ENCODE results near the gene THAP2. TPM values are rescaled to one million over a fixed set of nuclear protein-coding genes. Genes with fewer than 3 reads are reported as not detected.

Gene THAP2
- 1 to 10 TPM; 6.9 to 8.1 TPM for total RNA-seq

DNA sequence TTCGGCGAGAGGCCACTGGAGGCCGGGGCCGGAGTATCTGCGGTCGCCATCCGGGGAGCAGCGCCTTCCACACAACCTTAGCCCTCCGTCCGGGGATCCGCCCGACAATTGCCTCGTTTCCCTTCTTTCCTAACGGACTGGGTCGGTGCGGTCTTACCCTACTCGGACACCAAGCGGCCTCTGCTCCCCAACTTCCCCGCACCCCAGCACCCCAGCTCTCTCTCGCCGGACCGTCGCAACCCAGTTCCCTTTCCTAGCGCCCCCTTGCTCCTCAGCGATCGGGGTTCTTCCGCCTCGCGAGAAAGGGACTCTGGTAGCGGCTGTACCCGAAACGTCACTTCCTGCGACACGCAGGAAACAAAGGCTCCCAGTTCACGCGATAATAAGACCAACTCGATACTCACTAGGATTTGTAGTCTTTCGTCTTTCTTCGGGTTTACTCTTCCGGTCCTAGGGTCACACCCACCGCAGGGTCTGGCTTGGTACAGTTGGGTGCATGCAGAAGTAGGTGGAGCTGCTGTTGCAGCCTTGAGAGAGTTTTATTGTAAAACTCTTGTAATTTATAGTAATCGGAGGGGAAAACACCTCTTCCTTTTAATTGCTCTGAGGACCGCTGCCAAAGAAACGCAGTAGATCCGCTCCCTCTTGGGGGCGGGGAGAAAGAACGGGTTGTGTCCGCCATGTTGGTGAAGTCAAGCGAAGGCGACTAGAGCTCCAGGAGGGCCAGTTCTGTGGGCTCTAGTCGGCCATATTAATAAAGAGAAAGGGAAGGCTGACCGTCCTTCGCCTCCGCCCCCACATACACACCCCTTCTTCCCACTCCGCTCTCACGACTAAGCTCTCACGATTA lies at the start of gene THAP2, which contains the start of gene ZFC3H1:
TSS of gene THAP2 (plus strand) at position 741 of the 850 bp plus-strand sequence. CDS start 209 bp downstream, outside the sequence.
TSS of gene ZFC3H1 (minus strand) at position 288 of the 850 bp plus-strand sequence. CDS start at position 50, 238 bp downstream.
- DNase-seq, result peak; percentile 97
- H3K36me3 Mint-ChIP-seq, result peaks cover 33% of the 10 kb centered on the region
- peaks cover 36% of the 10 kb centered on the region for H3K4me1 Mint-ChIP-seq
- no peaks in the 10 kb centered on the region for H3K27me3 Mint-ChIP-seq
- ATAC-seq, result peak; percentile 87
- H3K4me3 Mint-ChIP-seq, result peak within 1 kb of the TSS; percentile 95
- CTCF ChIA-PET, result interaction anchor here (0.9 to 3.7 kb wide), 9 partner anchors 18 to 91 kb away, joined by 3 to 45 read pairs (median 8); partner anchors contain the start of genes RAB21 and TMEM19
- H3K9me3 Mint-ChIP-seq (ENCODE audit: low read depth), result no peaks in the 10 kb centered on the region
- H3K27ac Mint-ChIP-seq, result peak within 1 kb of the TSS; percentile 99

DNA sequence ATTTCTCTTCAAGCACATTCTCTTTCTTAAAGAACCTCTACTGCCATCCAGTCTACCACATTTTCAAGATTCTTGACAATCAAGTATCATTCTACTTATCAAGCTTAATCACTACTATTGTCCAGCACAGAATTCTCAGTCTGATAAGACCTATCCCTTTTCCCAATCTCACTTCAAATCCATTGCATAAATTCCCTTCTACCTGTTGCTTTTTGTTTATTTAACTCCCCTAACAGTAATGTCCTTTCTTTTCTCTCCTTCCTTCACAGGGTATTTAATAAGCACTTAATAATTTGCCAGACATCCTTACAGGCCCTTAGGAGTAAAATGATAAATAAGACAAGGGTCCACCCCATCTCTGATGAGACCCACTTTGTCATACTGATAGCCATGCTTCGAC lies 42.2 kb upstream of the THAP2 start:
- no peaks in the 10 kb centered on the region for H3K27me3 Mint-ChIP-seq
- peaks cover 68% of the 10 kb centered on the region for H3K36me3 Mint-ChIP-seq
- ATAC-seq (no peak), DNase-seq (no peak)
- peaks cover 19% of the 10 kb centered on the region for H3K4me1 Mint-ChIP-seq
- no peak overlapping the region for H3K27ac Mint-ChIP-seq
- H3K4me3 Mint-ChIP-seq, result no peak overlapping the region
- CTCF ChIA-PET, result interaction anchor here (1.1 kb wide), 1 partner anchor 41 kb away, joined by 5 read pairs; the partner anchor contains the start of gene ZFC3H1
- no peaks in the 10 kb centered on the region for H3K9me3 Mint-ChIP-seq (ENCODE audit: low read depth)

DNA sequence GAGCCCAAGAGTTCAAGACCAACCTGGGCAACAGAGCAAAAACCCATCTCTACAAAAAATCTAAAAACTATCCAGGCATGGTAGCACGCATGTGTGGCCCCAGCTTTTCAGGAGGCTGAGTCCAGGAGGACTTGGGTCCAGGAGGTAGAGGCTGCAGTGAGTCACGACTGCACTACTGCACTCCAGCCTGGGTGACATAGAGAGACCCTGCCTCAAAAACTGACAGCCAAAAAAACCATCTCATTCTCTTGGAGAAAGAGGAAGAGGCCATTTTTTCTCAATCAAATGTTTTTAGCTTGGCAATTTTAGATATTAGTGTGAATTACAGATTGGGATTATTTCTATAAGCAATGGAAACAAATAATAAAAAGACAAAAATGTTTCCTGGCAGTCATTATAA lies 38.6 kb upstream of the THAP2 start:
- no peak overlapping the region for H3K4me3 Mint-ChIP-seq
- H3K36me3 Mint-ChIP-seq, result peaks cover 67% of the 10 kb centered on the region
- H3K27ac Mint-ChIP-seq, result peak overlapping the region; percentile 40
- no peaks in the 10 kb centered on the region for H3K9me3 Mint-ChIP-seq (ENCODE audit: low read depth)
- no peaks in the 10 kb centered on the region for H3K27me3 Mint-ChIP-seq
- CTCF ChIA-PET, result interaction anchor here (0.7 to 1.8 kb wide), 3 partner anchors 11 to 209 kb away, joined by 3 to 8 read pairs (median 3); partner anchors contain the start of gene ZFC3H1
- peaks cover 20% of the 10 kb centered on the region for H3K4me1 Mint-ChIP-seq
- no peak for DNase-seq
- no peak for ATAC-seq

DNA sequence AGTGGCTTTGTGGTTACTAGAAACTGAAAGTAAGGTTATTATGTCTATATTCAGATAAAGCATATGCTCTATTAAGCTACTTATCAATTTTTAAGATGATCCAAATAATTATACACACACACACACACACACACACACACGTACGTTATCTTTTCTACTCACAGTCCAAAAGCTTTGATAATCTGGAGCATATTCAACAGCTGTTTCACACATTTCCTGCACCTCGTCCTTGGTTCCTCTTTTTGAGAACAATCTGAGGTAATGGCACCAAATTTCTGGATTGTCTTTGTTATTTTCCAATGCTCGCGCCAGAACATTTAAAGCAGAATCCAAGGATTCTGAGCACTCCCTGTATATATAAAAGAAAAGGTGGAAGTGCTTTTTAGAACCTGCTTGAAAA lies 38.0 kb upstream of the THAP2 start:
- ATAC-seq (no peak), DNase-seq (no peak)
- Mint-ChIP-seq H3K4me3 (peak overlapping the region; percentile 1), H3K27me3 (no peaks in the 10 kb centered on the region), H3K36me3 (peaks cover 65% of the 10 kb centered on the region), H3K27ac (peak overlapping the region; percentile 29), H3K4me1 (peaks cover 16% of the 10 kb centered on the region), H3K9me3 (ENCODE audit: low read depth) (no peaks in the 10 kb centered on the region)
- CTCF ChIA-PET, result interaction anchor here (0.7 to 1.8 kb wide), 4 partner anchors 10 to 210 kb away, joined by 3 to 8 read pairs (median 4); partner anchors contain the start of gene ZFC3H1

DNA sequence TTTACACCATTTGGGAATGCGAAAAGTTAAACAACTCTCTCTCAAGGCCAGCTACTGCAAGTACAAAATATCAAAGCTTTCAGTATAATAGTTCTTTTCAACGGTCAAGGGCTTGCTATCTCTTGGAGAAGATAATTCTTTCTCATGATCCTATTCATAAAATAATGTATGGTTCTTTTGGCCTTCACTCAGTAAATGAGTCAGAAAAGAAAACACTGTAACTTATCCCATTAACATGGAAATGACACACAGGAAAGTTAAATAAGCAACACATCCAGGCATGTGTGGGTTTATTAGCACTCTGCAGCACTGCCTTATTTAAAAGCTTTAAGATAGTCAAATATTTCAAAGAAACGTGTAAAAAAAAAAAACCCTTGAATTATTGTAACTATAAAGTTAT lies 37.3 kb upstream of the THAP2 start:
- CTCF ChIA-PET, result interaction anchor here (1.1 to 1.8 kb wide), 5 partner anchors 10 to 120 kb away, joined by 3 to 8 read pairs (median 5); partner anchors contain the start of gene ZFC3H1

DNA sequence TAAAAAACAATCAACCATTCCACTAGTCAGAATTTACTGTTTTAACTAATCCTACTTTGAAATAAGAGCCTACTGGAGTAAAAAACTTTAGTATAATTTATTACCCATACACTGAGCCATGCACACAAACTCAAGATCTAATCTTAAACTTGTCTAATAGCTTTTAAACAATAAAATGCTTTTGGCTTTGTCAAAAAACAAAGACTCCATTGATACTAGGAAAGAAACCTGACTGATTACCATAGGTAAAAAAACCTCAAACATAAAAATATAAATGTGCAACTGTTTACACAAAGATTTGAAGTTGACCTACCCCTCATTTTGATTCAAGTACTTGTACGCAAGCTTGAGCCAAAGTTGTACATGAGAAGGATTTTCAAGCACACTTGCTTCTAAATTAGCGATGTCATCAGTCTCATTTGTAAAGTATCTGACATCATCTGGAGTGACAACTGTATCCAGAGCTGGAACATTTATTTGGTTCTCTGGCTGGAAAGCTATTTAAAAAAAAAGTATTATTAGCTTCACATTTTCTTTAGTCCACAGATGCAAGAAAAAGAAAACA lies 36.6 kb upstream of the THAP2 start:
- Mint-ChIP-seq H3K27ac (no peak overlapping the region), H3K9me3 (ENCODE audit: low read depth) (no peaks in the 10 kb centered on the region), H3K27me3 (no peaks in the 10 kb centered on the region), H3K36me3 (peaks cover 58% of the 10 kb centered on the region), H3K4me3 (no peak overlapping the region), H3K4me1 (peaks cover 16% of the 10 kb centered on the region)
- CTCF ChIA-PET, result interaction anchor here (0.9 to 1.7 kb wide), 4 partner anchors 9 to 119 kb away, joined by 3 to 7 read pairs (median 5); no protein-coding TSS in a partner anchor
- no peak for ATAC-seq
- DNase-seq, result no peak

More for the DNA sequence above, 37.3 kb upstream of the THAP2 start:
- Mint-ChIP-seq H3K36me3 (peaks cover 59% of the 10 kb centered on the region), H3K9me3 (ENCODE audit: low read depth) (no peaks in the 10 kb centered on the region), H3K4me3 (no peak overlapping the region), H3K27ac (no peak overlapping the region), H3K4me1 (peaks cover 16% of the 10 kb centered on the region), H3K27me3 (no peaks in the 10 kb centered on the region)
- DNase-seq, result no peak
- no peak for ATAC-seq

DNA sequence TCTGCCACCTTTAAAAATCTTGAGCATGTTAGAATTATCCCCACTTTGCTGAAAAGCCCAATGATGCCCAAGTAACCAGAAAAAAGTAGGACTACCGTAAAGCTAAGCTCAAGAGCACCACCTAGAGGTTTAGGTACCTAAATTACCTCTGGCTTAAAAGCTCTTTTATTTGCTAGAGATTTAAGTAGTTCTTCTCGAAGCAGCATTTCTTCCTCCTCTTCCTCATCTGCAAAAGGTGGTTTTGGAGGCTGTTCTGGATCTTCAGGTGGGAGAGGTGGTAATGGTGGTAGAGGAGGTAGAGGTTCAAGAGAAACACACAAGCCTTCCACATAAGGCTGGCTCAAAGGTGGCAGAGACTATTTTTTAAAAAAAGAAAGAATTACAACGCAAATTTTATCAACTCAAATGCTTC lies 27.4 kb upstream of the THAP2 start:
- CTCF ChIA-PET, result interaction anchor here (0.6 to 1.9 kb wide), 24 partner anchors 8 to 221 kb away, joined by 3 to 19 read pairs (median 4); partner anchors contain the start of genes RAB21, TMEM19 and ZFC3H1
- Mint-ChIP-seq H3K27ac (peak overlapping the region; percentile 67), H3K9me3 (ENCODE audit: low read depth) (no peaks in the 10 kb centered on the region), H3K4me3 (no peak overlapping the region), H3K27me3 (no peaks in the 10 kb centered on the region), H3K4me1 (peaks cover 14% of the 10 kb centered on the region), H3K36me3 (peaks cover 47% of the 10 kb centered on the region)
- DNase-seq (no peak), ATAC-seq (peak; percentile 65)

DNA sequence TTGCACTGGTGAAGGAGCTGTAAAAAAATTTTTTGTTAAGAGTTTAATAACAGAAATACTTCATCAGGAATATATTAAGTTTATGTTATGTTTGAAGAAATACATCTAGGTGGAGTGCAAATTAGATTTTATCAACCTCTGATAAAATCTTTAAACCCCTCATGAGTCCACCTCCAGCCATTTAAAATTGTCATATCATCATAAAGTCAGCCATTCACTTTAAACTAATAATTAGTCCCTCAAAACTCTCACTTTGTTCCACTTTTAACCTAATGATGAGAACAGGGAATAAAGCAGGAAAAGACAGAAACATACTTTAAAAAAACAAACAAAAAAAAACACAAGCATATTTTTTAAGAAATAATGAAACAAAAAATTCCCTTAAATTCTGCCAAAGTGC lies 25.6 kb upstream of the THAP2 start:
- no peak for ATAC-seq

DNA sequence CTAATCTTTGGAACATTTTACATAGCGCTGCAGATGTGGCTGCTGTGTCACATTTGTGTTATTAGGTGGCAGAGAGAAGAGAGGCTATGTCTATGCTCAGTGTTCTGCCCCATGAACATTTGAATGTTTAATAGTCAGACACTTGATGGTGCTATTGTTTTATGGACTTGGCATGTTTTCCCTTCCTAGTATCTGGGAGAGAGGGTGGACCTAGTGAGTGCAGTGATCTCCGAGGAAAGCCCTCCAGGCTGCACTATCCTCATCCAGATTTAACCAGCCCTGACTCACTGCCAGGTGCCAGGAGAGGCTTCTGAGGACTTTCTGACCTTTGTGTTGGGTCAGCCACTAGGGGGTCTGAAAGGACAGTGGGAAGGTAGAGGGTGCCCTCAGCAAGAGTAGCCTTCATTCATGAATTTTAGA lies 24.8 kb upstream of the THAP2 start:
- ATAC-seq, result peak; percentile 42
- H3K4me1 Mint-ChIP-seq, result peaks cover 25% of the 10 kb centered on the region
- H3K36me3 Mint-ChIP-seq, result peaks cover 51% of the 10 kb centered on the region
- H3K27me3 Mint-ChIP-seq, result no peaks in the 10 kb centered on the region
- CTCF ChIA-PET, result no interaction called here
- no peak for DNase-seq
- H3K9me3 Mint-ChIP-seq (ENCODE audit: low read depth), result no peaks in the 10 kb centered on the region
- H3K27ac Mint-ChIP-seq, result peak overlapping the region; percentile 40
- H3K4me3 Mint-ChIP-seq, result no peak overlapping the region

More for the DNA sequence above, 25.6 kb upstream of the THAP2 start:
- CTCF ChIA-PET, result interaction anchor here (1.0 to 1.3 kb wide), 3 partner anchors 9 to 48 kb away, joined by 3 read pairs; no protein-coding TSS in a partner anchor
- Mint-ChIP-seq H3K36me3 (peaks cover 50% of the 10 kb centered on the region), H3K4me3 (no peak overlapping the region), H3K9me3 (ENCODE audit: low read depth) (no peaks in the 10 kb centered on the region), H3K27ac (no peak overlapping the region), H3K27me3 (no peaks in the 10 kb centered on the region), H3K4me1 (peaks cover 21% of the 10 kb centered on the region)
- DNase-seq, result no peak

DNA sequence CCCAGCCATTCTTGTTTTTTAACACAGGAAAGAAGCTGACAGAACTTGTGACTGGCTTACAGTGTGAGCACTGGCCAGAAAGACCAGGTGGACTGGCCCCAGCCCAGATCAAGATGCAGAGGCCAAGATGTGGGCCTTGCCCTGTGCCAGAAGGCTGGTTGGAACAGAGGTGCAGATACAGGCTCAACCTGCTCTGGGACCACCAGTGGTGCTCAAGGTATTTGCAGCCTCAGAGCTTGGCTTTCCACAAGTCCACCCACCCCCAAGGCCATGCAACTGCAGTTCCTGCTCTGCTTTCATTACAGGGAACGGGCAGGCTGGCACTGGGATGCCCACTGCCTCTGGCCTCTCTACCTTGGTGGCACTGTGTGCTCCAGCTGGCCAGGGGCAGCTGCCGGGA lies 23.8 kb upstream of the THAP2 start:
- H3K4me1 Mint-ChIP-seq, result peaks cover 29% of the 10 kb centered on the region
- no peaks in the 10 kb centered on the region for H3K27me3 Mint-ChIP-seq
- H3K36me3 Mint-ChIP-seq, result peaks cover 49% of the 10 kb centered on the region
- H3K4me3 Mint-ChIP-seq, result no peak overlapping the region
- H3K27ac Mint-ChIP-seq, result no peak overlapping the region
- no peak for DNase-seq
- CTCF ChIA-PET, result interaction anchor here (0.9 to 1.1 kb wide), 2 partner anchors 23 to 107 kb away, joined by 3 read pairs; partner anchors contain the start of gene ZFC3H1
- no peak for ATAC-seq
- H3K9me3 Mint-ChIP-seq (ENCODE audit: low read depth), result no peaks in the 10 kb centered on the region

DNA sequence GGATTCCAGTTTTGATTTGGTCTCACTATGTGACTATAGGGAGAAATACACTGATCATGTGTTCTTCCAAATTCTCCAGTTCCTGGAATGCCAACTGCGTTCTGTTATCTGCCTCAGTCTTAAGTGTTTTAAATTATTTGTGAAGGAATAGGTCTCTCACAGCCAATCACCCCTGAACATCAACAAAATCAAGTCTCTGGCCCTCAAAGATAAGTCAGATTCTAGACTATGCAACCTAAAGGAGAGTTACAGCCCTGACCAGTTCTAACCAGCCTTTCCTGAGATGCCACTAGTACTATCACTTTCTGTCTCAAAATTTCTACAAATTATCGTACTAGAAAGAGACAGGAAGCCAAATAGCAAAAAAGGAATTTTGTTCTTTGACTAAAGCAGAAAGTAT lies 22.7 kb upstream of the THAP2 start:
- no peak overlapping the region for H3K4me3 Mint-ChIP-seq
- no peaks in the 10 kb centered on the region for H3K9me3 Mint-ChIP-seq (ENCODE audit: low read depth)
- H3K4me1 Mint-ChIP-seq, result peaks cover 31% of the 10 kb centered on the region
- DNase-seq (no peak), ATAC-seq (peak; percentile 29)
- H3K27me3 Mint-ChIP-seq, result no peaks in the 10 kb centered on the region
- peaks cover 47% of the 10 kb centered on the region for H3K36me3 Mint-ChIP-seq
- peak overlapping the region; percentile 35 for H3K27ac Mint-ChIP-seq
- CTCF ChIA-PET, result no interaction called here

DNA sequence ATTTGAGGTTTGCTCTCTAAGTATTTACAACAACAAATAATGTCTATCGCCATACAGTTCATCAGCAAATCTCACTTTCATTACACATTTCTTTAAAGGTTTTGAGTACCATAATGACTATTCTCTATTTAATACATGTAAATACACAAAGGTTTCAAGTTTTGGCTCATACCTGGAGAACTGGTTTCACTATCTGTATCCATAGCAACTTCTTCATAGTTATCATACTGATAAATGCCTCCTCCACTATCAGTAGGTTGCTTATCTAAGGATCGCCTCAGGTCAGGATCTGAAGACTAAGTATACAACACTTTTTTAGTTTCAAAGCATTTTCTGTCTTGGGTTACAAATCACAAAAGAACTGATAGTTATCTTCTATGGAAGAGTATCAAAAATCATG lies 21.8 kb upstream of the THAP2 start:
- peak overlapping the region; percentile 24 for H3K27ac Mint-ChIP-seq
- peaks cover 31% of the 10 kb centered on the region for H3K4me1 Mint-ChIP-seq
- CTCF ChIA-PET, result no interaction called here
- peak; percentile 71 for ATAC-seq
- no peaks in the 10 kb centered on the region for H3K9me3 Mint-ChIP-seq (ENCODE audit: low read depth)
- DNase-seq, result no peak
- H3K27me3 Mint-ChIP-seq, result no peaks in the 10 kb centered on the region
- H3K4me3 Mint-ChIP-seq, result no peak overlapping the region
- peaks cover 49% of the 10 kb centered on the region for H3K36me3 Mint-ChIP-seq

DNA sequence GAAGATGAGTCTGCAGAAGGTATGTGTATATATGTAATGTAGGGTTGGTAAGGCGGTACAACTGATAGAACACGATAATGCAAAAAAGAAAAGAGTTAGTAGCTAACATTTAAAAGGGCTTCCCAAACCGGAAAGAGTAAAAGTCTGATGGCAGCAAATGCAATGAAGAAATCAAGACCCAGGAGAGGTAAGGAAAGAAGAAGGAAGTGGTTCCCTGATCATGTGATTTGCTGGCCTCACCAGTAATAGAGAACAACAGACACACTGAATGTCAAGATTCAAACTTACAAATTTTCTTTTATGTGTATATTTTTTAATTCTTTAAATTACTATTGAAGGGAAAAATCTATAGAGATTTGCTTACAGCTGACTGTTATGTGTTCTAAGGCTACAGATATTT lies 18.8 kb upstream of the THAP2 start:
- CTCF ChIA-PET, result interaction anchor here (0.8 to 2.3 kb wide), 4 partner anchors 9 to 102 kb away, joined by 3 to 13 read pairs (median 6); partner anchors contain the start of genes THAP2 and ZFC3H1
- no peak for DNase-seq
- Mint-ChIP-seq H3K27ac (no peak overlapping the region), H3K9me3 (ENCODE audit: low read depth) (no peaks in the 10 kb centered on the region), H3K4me3 (no peak overlapping the region), H3K27me3 (no peaks in the 10 kb centered on the region), H3K36me3 (peaks cover 59% of the 10 kb centered on the region), H3K4me1 (peaks cover 35% of the 10 kb centered on the region)
- ATAC-seq, result no peak
